Measurements from ENCODE around the gene ANKRD34A. TPM values are rescaled to one million over a fixed set of nuclear protein-coding genes. Genes with fewer than 3 reads are reported as not detected.
"Not testable (repeated sequence)": the region's sequence is repeated elsewhere in the genome, so short reads cannot be mapped to it uniquely, and the experiment has no call there.

The ANKRD34A gene
- total RNA-seq, 1 donor from 2014 or later: under 0.01 TPM

GRCh38 chr1:145947551-145947950, 16.8 kb downstream of the ANKRD34A start:
- DNase-seq (ENCODE audit: low read depth in 2 of 2): no peak

DNA sequence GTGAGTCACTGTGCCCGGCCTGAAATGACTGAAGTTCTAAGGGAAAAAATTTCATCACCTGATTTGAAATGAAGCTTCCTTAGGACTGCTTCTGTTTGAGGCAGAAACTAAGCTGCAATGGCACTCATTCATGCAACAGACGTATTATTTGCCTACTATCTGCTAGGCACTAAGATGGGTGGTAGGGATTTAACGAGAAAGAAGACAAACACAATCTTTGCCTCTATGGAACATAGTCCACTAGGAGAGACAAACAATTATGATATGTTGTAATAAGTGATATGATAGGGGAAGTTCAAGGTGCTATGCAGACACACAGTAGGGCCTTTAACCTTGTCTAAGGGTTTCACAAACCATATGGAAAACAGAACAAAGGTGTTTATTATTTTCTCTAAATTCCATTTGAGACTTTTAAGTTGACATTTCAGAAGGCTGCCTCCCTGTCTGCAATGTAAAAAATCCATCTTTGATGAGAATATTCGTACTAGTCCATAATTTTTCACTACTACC, 17.8 kb downstream of the ANKRD34A start:
- no peak for DNase-seq (ENCODE audit: low read depth in 2 of 2)

- DNase-seq (ENCODE audit: low read depth in 2 of 2): no peak
Observed at GRCh38 chr1:145944532-145944931, 19.8 kb downstream of the ANKRD34A start.

GRCh38 chr1:145942871-145943270, 21.5 kb downstream of the ANKRD34A start:
- no peak for DNase-seq (ENCODE audit: low read depth in 2 of 2)

- DNase-seq (ENCODE audit: low read depth in 2 of 2): no peak
Observed at GRCh38 chr1:145942405-145942804, 22.0 kb downstream of the ANKRD34A start.

DNA sequence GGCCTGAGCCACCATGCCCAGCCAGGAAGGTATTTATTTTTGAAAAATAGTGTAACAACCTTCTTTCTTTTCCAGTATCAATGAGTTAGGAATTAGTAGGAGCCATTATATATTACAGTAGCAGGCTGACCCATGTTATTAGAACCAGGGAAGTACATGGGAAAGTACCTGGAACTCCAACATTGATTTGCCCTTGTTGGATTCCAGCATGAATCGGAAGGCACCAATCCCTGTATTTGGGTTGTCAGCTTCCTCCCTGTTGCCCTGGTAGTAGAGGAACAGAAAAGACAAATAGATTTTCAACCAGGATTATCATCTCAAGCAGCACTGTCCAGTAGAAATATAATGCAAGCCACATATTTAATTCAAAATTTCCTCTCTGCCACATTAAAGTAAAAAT, 26.9 kb downstream of the ANKRD34A start:
- no peak for DNase-seq (ENCODE audit: low read depth in 2 of 2)

DNA sequence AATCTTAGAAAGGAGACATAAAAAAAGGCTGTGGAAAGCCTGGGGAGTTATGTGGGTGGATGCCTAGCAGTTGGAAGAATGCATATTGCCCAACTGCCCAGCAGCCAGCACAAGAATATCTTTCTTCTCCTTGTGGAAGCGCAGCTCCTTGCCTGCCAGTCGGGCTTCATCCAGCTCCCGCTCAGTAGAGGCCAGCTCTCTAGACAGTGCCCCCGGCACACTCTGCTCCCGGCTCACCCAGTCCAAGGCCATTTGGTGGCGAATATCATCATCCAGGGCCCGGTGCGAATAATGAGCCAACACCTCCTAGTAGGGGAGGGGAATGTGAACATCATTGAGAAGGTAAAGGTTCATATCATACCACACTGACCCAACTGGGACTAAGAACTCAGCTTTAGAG, 28.1 kb downstream of the ANKRD34A start:
- DNase-seq (ENCODE audit: low read depth in 2 of 2): no peak

GRCh38 chr1:145935708-145936107, 28.7 kb downstream of the ANKRD34A start:
- no peak for DNase-seq (ENCODE audit: low read depth in 2 of 2)

GRCh38 chr1:145932522-145933009, 31.8 kb downstream of the ANKRD34A start:
- DNase-seq (ENCODE audit: low read depth in 2 of 2): not testable (repeated sequence)

DNA sequence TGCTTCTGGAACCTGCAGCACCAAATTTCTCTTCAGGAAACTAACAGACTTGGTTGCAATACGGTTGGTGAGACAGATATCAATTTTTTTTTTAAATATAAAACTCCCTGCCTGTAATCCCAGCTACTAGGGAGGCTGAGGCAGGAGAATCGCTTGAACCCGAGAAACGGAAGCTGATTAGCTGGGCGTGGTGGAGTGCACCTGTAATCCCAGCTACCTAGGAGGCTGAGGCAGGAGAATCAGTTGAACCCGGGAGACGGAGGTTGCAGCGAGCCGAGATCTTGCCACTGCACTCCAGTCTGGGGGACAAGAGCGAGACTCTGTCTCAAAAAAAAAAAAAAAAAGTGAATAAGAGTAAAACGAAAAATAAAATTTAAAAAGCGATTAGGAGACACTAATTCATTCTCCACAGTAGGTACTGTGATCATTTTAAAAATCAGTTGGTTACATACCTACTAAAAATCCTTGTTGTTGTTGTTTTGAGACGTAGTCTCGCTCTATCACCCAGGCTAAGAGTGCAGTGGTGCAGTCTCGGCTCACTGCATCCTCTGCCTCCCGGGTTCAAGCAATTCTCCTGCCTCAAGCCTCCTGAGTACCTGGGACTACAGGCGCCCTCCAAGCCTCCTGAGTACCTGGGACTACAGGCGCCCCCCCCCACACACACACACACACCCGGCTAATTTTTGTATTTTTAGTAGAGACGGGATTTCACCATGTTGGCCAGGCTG, 36.3 kb downstream of the ANKRD34A start:
- DNase-seq (ENCODE audit: low read depth in 2 of 2): no peak

GRCh38 chr1:145927063-145927886, 37.1 kb downstream of the ANKRD34A start, which contains the start of gene RBM8A:
Gene RBM8A, minus strand, starts transcription at chr1:145927484. Its CDS starts 58 bp downstream, at chr1:145927426.
- peak; percentile 98 to 99 for DNase-seq (ENCODE audit: low read depth in 2 of 2)

DNA sequence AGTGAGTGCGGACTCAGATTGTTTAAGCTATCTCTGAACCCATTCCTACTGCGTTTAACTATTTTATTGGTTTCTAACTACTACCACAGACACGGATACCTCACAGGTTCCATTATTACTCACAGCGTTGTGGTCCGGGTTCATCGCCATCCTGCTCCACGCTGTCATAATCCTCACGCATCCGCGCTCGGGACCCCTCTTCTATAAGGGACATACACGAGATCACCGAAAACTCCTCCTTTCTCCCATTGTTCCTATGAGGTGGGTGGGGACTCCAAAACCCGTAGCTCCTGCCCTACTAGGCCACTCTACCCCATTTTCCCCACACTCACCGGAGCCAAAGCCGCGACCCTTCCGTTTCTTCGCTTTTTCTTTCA, 37.7 kb downstream of the ANKRD34A start:
- DNase-seq (ENCODE audit: low read depth in 2 of 2): peak in 1 of 2 donors; percentile 40

GRCh38 chr1:145922266-145922665, 42.1 kb downstream of the ANKRD34A start:
- DNase-seq (ENCODE audit: low read depth in 2 of 2): no peak

DNA sequence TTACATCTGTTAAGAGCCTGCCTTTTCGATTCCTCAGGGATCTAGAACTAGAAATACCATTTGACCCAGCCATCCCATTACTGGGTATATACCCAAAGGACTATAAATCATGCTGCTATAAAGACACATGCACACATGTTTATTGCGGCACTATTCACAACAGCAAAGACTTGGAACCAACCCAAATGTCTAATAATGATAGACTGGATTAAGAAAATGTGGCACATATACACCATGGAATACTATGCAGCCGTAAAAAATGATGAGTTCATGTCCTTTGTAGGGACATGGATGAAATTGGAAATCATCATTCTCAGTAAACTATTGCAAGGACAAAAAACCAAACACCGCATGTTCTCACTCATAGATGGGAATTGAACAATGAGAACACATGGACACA, 44.1 kb downstream of the ANKRD34A start:
- not testable (repeated sequence) for DNase-seq (ENCODE audit: low read depth in 2 of 2)

GRCh38 chr1:145918992-145919939, 45.1 kb downstream of the ANKRD34A start:
- peak; percentile 54 to 74 for DNase-seq (ENCODE audit: low read depth in 2 of 2)

DNA sequence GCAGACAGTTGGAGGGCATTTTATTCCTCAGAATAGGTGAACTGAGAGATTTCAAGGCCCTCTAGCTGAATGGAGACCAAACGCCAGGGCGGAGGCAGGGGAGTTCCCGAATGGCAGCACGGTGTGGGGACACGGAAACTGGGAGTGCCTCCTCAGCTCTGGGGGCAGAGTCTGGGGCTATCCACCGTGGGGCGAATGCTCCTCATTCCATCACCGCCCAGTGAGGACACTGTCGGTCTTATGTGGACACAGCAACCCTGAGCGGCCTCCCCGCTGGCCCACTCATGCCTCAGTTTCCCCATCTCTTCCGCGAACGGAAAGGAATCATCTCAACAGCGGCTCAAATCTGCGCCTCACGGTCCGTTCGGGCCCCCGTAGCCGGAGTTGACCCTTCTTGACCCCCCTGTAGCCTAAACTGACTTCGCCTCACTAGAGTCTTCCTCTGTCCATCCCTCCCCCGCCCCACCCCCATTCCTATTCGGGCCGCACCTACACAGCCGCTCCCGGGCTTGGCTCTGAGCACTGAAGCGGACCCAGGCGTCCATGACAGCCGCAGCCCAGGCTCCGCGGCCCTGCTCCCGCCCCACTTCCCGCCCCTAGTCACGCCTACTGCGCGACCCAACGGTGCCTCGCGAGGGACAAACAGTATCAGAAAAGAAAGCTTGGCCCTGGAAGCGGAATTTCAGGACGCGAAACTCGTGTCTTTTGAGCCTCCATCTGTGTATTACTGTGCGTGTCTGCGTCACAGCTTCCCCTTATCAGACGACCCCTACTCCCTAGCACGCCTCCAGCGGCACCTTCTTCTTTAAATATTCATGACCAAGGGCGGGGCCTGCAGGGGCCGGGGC, 46.0 kb downstream of the ANKRD34A start, which contains the start of gene PEX11B:
TSS of gene PEX11B (minus strand) at position 574 of the 848 bp plus-strand sequence. CDS start at position 545, 29 bp downstream.
- DNase-seq (ENCODE audit: low read depth in 2 of 2): peak; percentile 93 to 94

DNA sequence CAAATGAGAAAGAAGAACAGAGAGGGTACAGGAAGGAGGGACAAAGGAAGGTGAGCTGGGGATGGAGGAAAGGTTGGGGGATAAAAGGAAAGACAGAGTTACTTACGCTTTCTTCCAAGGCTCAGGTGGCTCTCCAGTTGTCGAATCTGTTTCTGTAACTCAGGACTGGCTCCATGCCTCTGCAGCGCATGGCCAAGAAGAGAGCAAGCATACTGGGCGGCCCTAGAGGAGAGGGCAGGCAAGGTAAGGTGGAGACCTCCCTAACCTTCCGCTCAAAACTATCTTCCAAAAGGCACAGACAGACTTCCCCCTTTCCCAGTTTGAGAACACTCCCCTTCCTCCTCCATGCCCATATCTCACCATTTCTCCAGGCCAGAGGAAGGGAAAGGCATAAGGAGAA, 46.8 kb downstream of the ANKRD34A start:
- no peak for DNase-seq (ENCODE audit: low read depth in 2 of 2)

- DNase-seq (ENCODE audit: low read depth in 2 of 2): no peak
Observed at GRCh38 chr1:145916745-145917144, 47.6 kb downstream of the ANKRD34A start.

DNA sequence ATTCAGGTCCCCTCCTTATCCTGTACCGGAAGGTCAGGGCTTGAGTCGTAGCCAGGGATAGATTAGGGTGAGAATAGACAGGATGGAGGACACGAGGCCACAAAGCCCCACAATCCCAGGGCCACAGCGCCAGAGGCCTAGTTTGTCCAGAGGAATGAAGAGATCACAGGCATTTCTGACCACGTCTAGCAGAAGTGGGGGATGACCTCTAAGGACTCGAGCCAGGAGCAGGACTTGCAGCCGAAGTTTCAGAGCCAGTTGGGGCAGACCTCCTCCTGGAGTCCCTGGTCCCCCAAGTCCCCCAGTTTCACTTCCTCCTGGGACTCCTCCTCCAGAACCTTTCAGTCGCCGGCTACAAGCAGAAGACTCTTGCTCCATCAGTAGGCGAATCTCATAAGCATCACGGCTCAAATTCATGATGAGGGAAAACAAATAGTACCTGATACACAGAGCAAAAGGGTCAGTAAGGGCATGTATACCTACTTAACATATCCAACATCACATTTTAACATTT, 52.2 kb downstream of the ANKRD34A start:
- no peak for DNase-seq (ENCODE audit: low read depth in 2 of 2)
